Ascending aorta (tissue), 2 donors: ENCODE results near the gene ZNF488. TPM values are rescaled to one million over a fixed set of nuclear protein-coding genes. Genes with fewer than 3 reads are reported as not detected.

Experiments
- DNase-seq, 2 donors: peaks; one replicate each; pipeline ENCODE4 v3.0.0-alpha.2; 2019; ENCODE audit warnings: low spot score in 2 of 2
- H3K27ac ChIP-seq, 2 donors: fragments of 200-600 bp; sonication (generic); one replicate each; pipeline ENCODE4 v1.5.1; 2016 to 2017; ENCODE audit warnings: mild to moderate bottlenecking in 1 of 2
- H3K27me3 ChIP-seq: fragments of 200-600 bp; sonication (generic); one replicate; pipeline ENCODE4 v1.5.1; 2017
- H3K36me3 ChIP-seq, 2 donors: fragments of 200-600 bp; sonication (generic); one replicate each; pipeline ENCODE4 v1.5.1; 2016
- H3K4me1 ChIP-seq, 2 donors: fragments of 200-600 bp; sonication (generic); one replicate each; pipeline ENCODE4 v1.5.1; 2016 to 2017; ENCODE audit warnings: mild to moderate bottlenecking in 1 of 2
- H3K4me3 ChIP-seq, 2 donors: fragments of 200-600 bp; sonication (generic); one replicate each; pipeline ENCODE4 v1.5.1; 2016 to 2017; ENCODE audit warnings: mild to moderate bottlenecking in 1 of 2
- H3K9me3 ChIP-seq, 2 donors: fragments of 200-600 bp; sonication (generic); one replicate each; pipeline ENCODE4 v1.5.1; 2016
- intact Hi-C: fragments of 100-400 bp; cut with DNase I; formaldehyde crosslinking; loops from one replicate; pipeline ENCODE4 v1.15.1; 2023
- total RNA-seq: library from RNA; depleted of rRNA; stranded (reverse); fragments of >200 nt; gene quantifications from one replicate; pipeline ENCODE4 v1.1.0, GENCODE V29; 2016
- TF ChIP-seq, protein P1 (sequence below), 3 experiments: fragments of 200-600 bp in 2 of 3; fragments of 450-650 bp in 1 of 3; sonication (generic) in 2 of 3; IDR thresholded peaks; one replicate each; pipeline ENCODE4 v1.5.1; 2016 to 2019; ENCODE audit warnings: antibody characterized with exemption in 3 of 3, mild to moderate bottlenecking in 1 of 3, moderate library complexity in 1 of 3

The ZNF488 gene
- total RNA-seq, 1 donor from 2014 or later, result not detected

DNA sequence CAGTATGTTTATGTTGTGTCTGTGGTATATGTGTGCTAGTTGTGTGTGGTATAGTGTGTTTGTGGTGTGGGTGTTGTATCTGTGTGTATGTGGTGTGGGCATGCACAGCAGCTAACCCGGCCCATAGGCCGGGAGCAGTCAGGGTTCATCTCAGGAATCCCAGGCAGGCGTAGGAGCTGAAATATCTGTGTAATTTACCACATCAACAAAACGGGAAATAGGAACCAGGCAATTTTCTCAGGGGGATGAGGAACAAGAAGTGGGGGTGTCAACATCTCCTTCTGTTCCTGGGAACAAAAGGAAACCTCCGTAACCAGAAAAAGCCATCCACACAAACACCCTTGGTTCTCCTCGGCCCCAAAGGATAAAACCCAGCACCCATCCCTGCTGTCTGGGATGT is 24.5 kb upstream of the ZNF488 start:
- H3K4me3 ChIP-seq, result no peak overlapping the region
- H3K36me3 ChIP-seq, result no peaks in the 10 kb centered on the region
- H3K27ac ChIP-seq, result no peak overlapping the region
- no peaks in the 10 kb centered on the region for H3K9me3 ChIP-seq
- no peaks in the 10 kb centered on the region for H3K27me3 ChIP-seq
- DNase-seq, result no peak
- H3K4me1 ChIP-seq, result no peaks in the 10 kb centered on the region
- TF ChIP-seq, protein P1, sequence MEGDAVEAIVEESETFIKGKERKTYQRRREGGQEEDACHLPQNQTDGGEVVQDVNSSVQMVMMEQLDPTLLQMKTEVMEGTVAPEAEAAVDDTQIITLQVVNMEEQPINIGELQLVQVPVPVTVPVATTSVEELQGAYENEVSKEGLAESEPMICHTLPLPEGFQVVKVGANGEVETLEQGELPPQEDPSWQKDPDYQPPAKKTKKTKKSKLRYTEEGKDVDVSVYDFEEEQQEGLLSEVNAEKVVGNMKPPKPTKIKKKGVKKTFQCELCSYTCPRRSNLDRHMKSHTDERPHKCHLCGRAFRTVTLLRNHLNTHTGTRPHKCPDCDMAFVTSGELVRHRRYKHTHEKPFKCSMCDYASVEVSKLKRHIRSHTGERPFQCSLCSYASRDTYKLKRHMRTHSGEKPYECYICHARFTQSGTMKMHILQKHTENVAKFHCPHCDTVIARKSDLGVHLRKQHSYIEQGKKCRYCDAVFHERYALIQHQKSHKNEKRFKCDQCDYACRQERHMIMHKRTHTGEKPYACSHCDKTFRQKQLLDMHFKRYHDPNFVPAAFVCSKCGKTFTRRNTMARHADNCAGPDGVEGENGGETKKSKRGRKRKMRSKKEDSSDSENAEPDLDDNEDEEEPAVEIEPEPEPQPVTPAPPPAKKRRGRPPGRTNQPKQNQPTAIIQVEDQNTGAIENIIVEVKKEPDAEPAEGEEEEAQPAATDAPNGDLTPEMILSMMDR (IDR thresholded peaks at IDR 0.05), result no peak
- intact Hi-C loops, result no loop called here

DNA sequence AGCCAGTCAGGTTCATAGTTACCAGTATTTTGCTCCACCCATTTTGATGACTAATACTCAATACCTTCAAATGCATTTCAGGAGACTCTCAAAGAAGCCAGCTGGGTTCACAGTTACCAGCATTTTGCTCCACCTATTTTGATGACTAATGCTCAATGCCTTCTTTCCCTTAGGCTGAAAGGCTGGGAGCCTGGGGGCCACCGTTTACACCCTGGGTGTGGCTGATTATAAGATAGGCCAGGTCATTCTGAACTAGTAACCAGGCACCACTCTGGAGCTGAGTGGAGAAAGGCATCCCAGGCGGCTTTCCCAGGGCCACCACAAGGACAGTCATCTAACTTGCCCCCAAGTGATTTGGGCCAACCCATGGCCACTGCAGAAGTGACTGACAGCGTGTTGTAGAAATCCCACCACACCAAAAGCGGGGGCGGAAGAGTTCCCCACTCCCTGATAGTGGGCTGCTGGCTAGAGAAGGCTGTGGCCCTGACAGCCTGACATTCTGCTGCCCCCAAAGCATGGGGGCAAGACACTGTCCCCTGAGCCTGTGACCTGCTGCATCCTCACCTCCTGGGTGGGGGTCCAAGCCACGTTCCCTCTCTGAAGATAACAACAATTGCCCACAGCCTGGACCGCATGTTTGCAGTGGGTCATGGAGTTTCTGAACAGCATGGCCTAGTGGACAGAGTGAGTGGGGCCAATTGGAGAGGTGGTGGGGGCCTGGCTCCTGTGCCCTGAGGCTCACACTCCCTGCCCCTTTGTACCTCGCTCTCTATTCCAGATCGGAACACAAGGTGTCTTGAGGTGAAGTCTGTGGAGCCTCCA is 23.0 kb upstream of the ZNF488 start:
- no peak overlapping the region for H3K4me3 ChIP-seq
- H3K27ac ChIP-seq, result no peak overlapping the region
- intact Hi-C loops, result no loop called here
- TF ChIP-seq, protein P1 (IDR thresholded peaks at IDR 0.05), result no peak
- no peaks in the 10 kb centered on the region for H3K9me3 ChIP-seq
- DNase-seq, result no peak
- no peaks in the 10 kb centered on the region for H3K27me3 ChIP-seq
- H3K4me1 ChIP-seq, result peaks cover 0 to 6% of the 10 kb centered on the region in 2 donors
- no peaks in the 10 kb centered on the region for H3K36me3 ChIP-seq

DNA sequence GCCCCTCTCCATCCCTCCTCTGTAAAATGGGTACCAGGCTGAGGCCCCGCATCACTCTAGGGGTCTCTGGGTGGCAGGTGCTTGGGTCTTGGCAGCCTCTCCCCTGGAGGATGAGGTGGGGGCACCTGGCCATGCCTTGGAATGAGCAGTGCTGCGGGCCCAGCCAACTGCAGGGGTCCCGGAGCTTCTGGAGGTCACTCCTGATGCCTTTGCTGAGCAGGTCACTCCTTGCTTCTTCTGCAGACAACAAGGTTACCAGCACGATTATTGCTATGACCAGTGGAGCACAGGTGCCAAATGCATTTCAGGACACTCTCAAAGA is 22.4 kb upstream of the ZNF488 start:
- no peak for DNase-seq
- intact Hi-C loops, result no loop called here
- TF ChIP-seq, protein P1 (IDR thresholded peaks at IDR 0.05), result no peak

GRCh38 chr10:47405857-47406547 is 21.9 kb upstream of the ZNF488 start:
- Histone ChIP-seq H3K4me3 (no peak overlapping the region), H3K4me1 (peaks cover 0 to 6% of the 10 kb centered on the region in 2 donors), H3K27me3 (no peaks in the 10 kb centered on the region), H3K9me3 (no peaks in the 10 kb centered on the region), H3K27ac (no peak overlapping the region), H3K36me3 (no peaks in the 10 kb centered on the region)
- TF ChIP-seq, protein P1 (IDR thresholded peaks at IDR 0.05), result no peak
- intact Hi-C loops, result no loop called here
- DNase-seq, result no peak

More for the DNA sequence above, 22.4 kb upstream of the ZNF488 start:
- H3K9me3 ChIP-seq, result no peaks in the 10 kb centered on the region
- no peak overlapping the region for H3K27ac ChIP-seq
- no peaks in the 10 kb centered on the region for H3K27me3 ChIP-seq
- no peaks in the 10 kb centered on the region for H3K36me3 ChIP-seq
- H3K4me1 ChIP-seq, result peaks cover 0 to 6% of the 10 kb centered on the region in 2 donors
- H3K4me3 ChIP-seq, result no peak overlapping the region

GRCh38 chr10:47404937-47405336 is 20.8 kb upstream of the ZNF488 start:
- no peak overlapping the region for H3K27ac ChIP-seq
- H3K36me3 ChIP-seq, result no peaks in the 10 kb centered on the region
- no peaks in the 10 kb centered on the region for H3K9me3 ChIP-seq
- intact Hi-C loops, result no loop called here
- H3K4me3 ChIP-seq, result no peak overlapping the region
- TF ChIP-seq, protein P1 (IDR thresholded peaks at IDR 0.05), result no peak
- no peaks in the 10 kb centered on the region for H3K27me3 ChIP-seq
- peaks cover 0 to 6% of the 10 kb centered on the region in 2 donors for H3K4me1 ChIP-seq
- no peak for DNase-seq
